ENCODE measurements around the gene MT3. TPM values are rescaled to one million over a fixed set of nuclear protein-coding genes. Genes with fewer than 3 reads are reported as not detected.

The MT3 gene
- polyA plus RNA-seq, 1 of the 3 experiments (the other 2 are of a cell fraction), result 0.43 TPM

GRCh38 chr16:56636616-56637413 is 47.5 kb downstream of the MT3 start (continued):
- no peak for TF ChIP-seq REST (IDR thresholded peaks at IDR 0.05; ENCODE audit: low read depth, low read length)
- TF ChIP-seq FOSL2 (IDR thresholded peaks at IDR 0.05; ENCODE audit: borderline replicate concordance, low read depth), result no peak

GRCh38 chr16:56637814-56638750 is 48.8 kb downstream of the MT3 start, which contains the start of gene MT1A:
Gene MT1A (plus strand): TSS chr16:56638666. CDS start chr16:56638739, 73 bp downstream.
- no peak for TF ChIP-seq PBX3 (IDR thresholded peaks at IDR 0.05)
- peak; percentile 61 for TF ChIP-seq NRF1 (IDR thresholded peaks at IDR 0.05; ENCODE audit: low read depth, low read length)
- Histone ChIP-seq H4K20me1 (ENCODE audit: insufficient read depth) (no peaks in the 10 kb centered on the region), H3K4me3 (ENCODE audit: low read depth in 2 of 2, low read length in 1 of 2) (peak within 1 kb of the TSS; percentile 48 to 52), H3K4me2 (peak within 1 kb of the TSS; percentile 62; the same call in 1 of the 2 replicates), H2AFZ (ENCODE audit: low read depth) (peak within 1 kb of the TSS; percentile 68; the same call in 1 of the 2 replicates), H3F3A (replicated peaks; ENCODE audit: insufficient read depth) (no peaks in the 10 kb centered on the region), H3K79me2 (ENCODE audit: insufficient read depth) (no peaks in the 10 kb centered on the region), H3K9ac (no peak within 1 kb of the TSS), H3K36me3 (replicated peaks in 1 of 2; ENCODE audit: control insufficient read depth in 1 of 2, insufficient read depth in 2 of 2, low read length in 1 of 2) (no peaks in the 10 kb centered on the region), H3K27me3 (ENCODE audit: insufficient read depth) (peaks cover 31% of the 10 kb centered on the region; the same call in 1 of the 2 replicates), H3K9me3 (no peaks in the 10 kb centered on the region), H3K27ac (ENCODE audit: low read depth in 2 of 2, low read length in 1 of 2) (no peak within 1 kb of the TSS), H3K9me2 (no peaks in the 10 kb centered on the region), H3K4me1 (ENCODE audit: control insufficient read depth in 1 of 2, insufficient read depth in 2 of 2, low read depth in 1 of 2, low read length in 1 of 2) (peaks cover 0 to 9% of the 10 kb centered on the region in 2 experiments; a peak in 1 of 4 replicates)
- ChIA-PET POLR2A (no interaction called here), CTCF (no interaction called here)
- DNase-seq, result peak; percentile 74
- WGBS (ENCODE audit: low lambda C conversion rate), result 41% methylated on average over 57 of the region's 68 CpGs

GRCh38 chr16:56639045-56639444 is 49.7 kb downstream of the MT3 start:
- Histone ChIP-seq H3K4me1 (ENCODE audit: control insufficient read depth in 1 of 2, insufficient read depth in 2 of 2, low read depth in 1 of 2, low read length in 1 of 2) (peaks cover 0 to 9% of the 10 kb centered on the region in 2 experiments; a peak in 1 of 4 replicates), H3K9ac (no peak overlapping the region), H3F3A (replicated peaks; ENCODE audit: insufficient read depth) (no peaks in the 10 kb centered on the region), H3K27ac (ENCODE audit: low read depth in 2 of 2, low read length in 1 of 2) (no peak overlapping the region), H2AFZ (ENCODE audit: low read depth) (no peak overlapping the region), H3K4me2 (no peak overlapping the region), H3K36me3 (replicated peaks in 1 of 2; ENCODE audit: control insufficient read depth in 1 of 2, insufficient read depth in 2 of 2, low read length in 1 of 2) (no peaks in the 10 kb centered on the region), H3K79me2 (ENCODE audit: insufficient read depth) (no peaks in the 10 kb centered on the region), H3K4me3 (ENCODE audit: low read depth in 2 of 2, low read length in 1 of 2) (no peak overlapping the region), H3K9me3 (no peaks in the 10 kb centered on the region), H3K9me2 (no peaks in the 10 kb centered on the region), H3K27me3 (ENCODE audit: insufficient read depth) (peaks cover 31% of the 10 kb centered on the region; the same call in 1 of the 2 replicates), H4K20me1 (ENCODE audit: insufficient read depth) (no peaks in the 10 kb centered on the region)
- 36% methylated on average over 1 of the region's 1 CpG for WGBS (ENCODE audit: low lambda C conversion rate)
- ChIA-PET POLR2A (no interaction called here), CTCF (interaction anchor here (1.5 to 1.7 kb wide), 2 partner anchors 12 to 36 kb away, joined by 4 read pairs; partner anchors contain the start of gene MT1B)
- DNase-seq, result no peak
- TF ChIP-seq EZH2phosphoT487 (IDR thresholded peaks at IDR 0.05; ENCODE audit: borderline replicate concordance, low read depth), result no peak
- no peak for TF ChIP-seq GABPA (IDR thresholded peaks at IDR 0.05; ENCODE audit: low read depth)
- TF ChIP-seq USF1 (IDR thresholded peaks at IDR 0.05; ENCODE audit: borderline replicate concordance, low read depth), result no peak

Measured in SK-N-SH (cell line).